GM12878 (cell line): ENCODE measurements around the gene UXS1. TPM values are rescaled to one million over a fixed set of nuclear protein-coding genes. Genes with fewer than 3 reads are reported as not detected.

Experiments used
- ATAC-seq: fragments of 200-7000 bp; cut with Tn5 transposase; 3 replicates; pipeline ENCODE4 v1.9.1; 2020; ENCODE audit warnings: mild to moderate bottlenecking, moderate library complexity
- BruUV-seq: library from RNA; stranded (reverse); fragments of 400-500 nt; replicated peaks from 2 replicates; lab custom pipeline; 2021; lab: Mats Ljungman, UMichigan
- CTCF ChIA-PET: fragments of 300-600 bp; sonication (Branson Sonifier 250); formaldehyde crosslinking; extraction: SDS; loops from one replicate; lab custom pipeline; 2021; ENCODE audit warnings: inconsistent platforms; lab: Yijun Ruan, JAX
- POLR2A ChIA-PET: fragments of 350-600 bp; formaldehyde crosslinking; extraction: SDS; loops from one replicate; lab custom pipeline; 2021; ENCODE audit warnings: inconsistent platforms; lab: Charles Lee
- RAD21 ChIA-PET: fragments of 300-600 bp; sonication (Branson Sonifier 250); formaldehyde crosslinking; loops from one replicate; lab custom pipeline; 2023; ENCODE audit warnings: antibody characterized with exemption; ENCODE audit not compliant: unreplicated experiment; lab: Charles Lee
- SMC1A ChIA-PET: fragments of 300-600 bp; sonication (Branson Sonifier 250); formaldehyde crosslinking; loops from one replicate; lab custom pipeline; 2023; ENCODE audit not compliant: unreplicated experiment, uncharacterized antibody; lab: Charles Lee
- DNase-seq: peaks from one replicate; pipeline ENCODE4 v3.0.0-alpha.2; 2011; ENCODE audit warnings: low read depth, low spot score
- FAIRE-seq: peaks from 3 replicates; lab custom pipeline; 2011; peaks lifted over from hg19 to GRCh38; lab: Jason Lieb, UNC
- H2AFZ ChIP-seq: 2 replicates; pipeline ENCODE4 v1.6.0; 2011; ENCODE audit warnings: low read depth, low read length, control low read depth; ENCODE audit not compliant: control insufficient read depth
- H3K27ac ChIP-seq: 2 replicates; pipeline ENCODE4 v1.5.1; 2011; ENCODE audit warnings: control low read depth; ENCODE audit not compliant: control insufficient read depth, insufficient read depth
- H3K27me3 ChIP-seq, 2 experiments: replicated peaks in 1 of 2; 2 replicates each; pipeline versions ENCODE4 v1.6.0 to v1.6.1; 2011; ENCODE audit warnings: low read length in 1 of 2; ENCODE audit not compliant: control insufficient read depth in 2 of 2, insufficient read depth in 2 of 2
- H3K36me3 ChIP-seq, 2 experiments: 2 replicates each; pipeline ENCODE4 v1.5.1; 2011; ENCODE audit warnings: low read length in 1 of 2; ENCODE audit not compliant: control insufficient read depth in 2 of 2, insufficient read depth in 2 of 2
- H3K4me1 ChIP-seq: 2 replicates; pipeline ENCODE4 v1.6.1; 2011; ENCODE audit warnings: mild to moderate bottlenecking, low read length, moderate library complexity, mixed read lengths; ENCODE audit not compliant: control insufficient read depth, insufficient read depth
- H3K4me2 ChIP-seq: 2 replicates; pipeline ENCODE4 v1.6.0; 2011; ENCODE audit warnings: control low read depth; ENCODE audit not compliant: control insufficient read depth, insufficient read depth
- H3K4me3 ChIP-seq: fragments of 200-600 bp; sonication (generic); 2 replicates; pipeline ENCODE4 v1.5.1; 2016
- H3K79me2 ChIP-seq: 2 replicates; pipeline ENCODE4 v1.6.0; 2011; ENCODE audit warnings: low read length; ENCODE audit not compliant: control insufficient read depth, insufficient read depth
- H3K9ac ChIP-seq: 2 replicates; pipeline ENCODE4 v1.8.0; 2011; ENCODE audit warnings: low read length, control low read depth, mixed read lengths; ENCODE audit not compliant: control insufficient read depth, insufficient read depth
- H3K9me3 ChIP-seq: replicated peaks from 3 replicates; pipeline ENCODE4 v1.5.1; 2011; ENCODE audit warnings: mild to moderate bottlenecking, low read length; ENCODE audit not compliant: control insufficient read depth, insufficient read depth
- H4K20me1 ChIP-seq: 2 replicates; pipeline ENCODE4 v1.6.0; 2011; ENCODE audit not compliant: control insufficient read depth, insufficient read depth
- CEBPZ ChIP-seq: fragments of 150-350 bp; IDR thresholded peaks from 2 replicates; pipeline ENCODE4 v1.6.1; 2016; ENCODE audit warnings: low read depth, low read length
- E4F1 ChIP-seq: fragments of 450-650 bp; IDR thresholded peaks from 2 replicates; pipeline ENCODE4 v1.6.1; 2018; ENCODE audit warnings: borderline replicate concordance, mild to moderate bottlenecking; ENCODE audit not compliant: partially characterized antibody
- NBN ChIP-seq: fragments of 450-650 bp; IDR thresholded peaks from 2 replicates; pipeline ENCODE4 v1.6.1; 2016
- POU2F2 ChIP-seq: IDR thresholded peaks from 3 replicates; pipeline ENCODE4 v1.6.1; 2011; ENCODE audit warnings: low read depth, mild to moderate bottlenecking, low read length, borderline replicate concordance
- PRDM15 ChIP-seq: fragments of 450-650 bp; formaldehyde crosslinking; IDR thresholded peaks from 2 replicates; pipeline ENCODE4 v1.4.0; 2020; ENCODE audit warnings: mild to moderate bottlenecking, moderate library complexity
- ZNF207 ChIP-seq: fragments of 450-650 bp; IDR thresholded peaks from 2 replicates; pipeline ENCODE4 v1.6.1; 2014; ENCODE audit warnings: antibody characterized with exemption, mild to moderate bottlenecking, borderline replicate concordance
- ZZZ3 ChIP-seq: IDR thresholded peaks from 2 replicates; pipeline ENCODE4 v1.6.1; 2011; ENCODE audit warnings: low read depth; ENCODE audit not compliant: control insufficient read depth, insufficient read length
- WGBS: methylation state at CpG from one replicate; pipeline ENCODE4 v1.1.6; 2016; ENCODE audit warnings: low lambda C conversion rate; ENCODE audit not compliant: insufficient replicate concordance, insufficient coverage; ENCODE audit errors: missing lambda C conversion rate; 5-methylcytosine and 5-hydroxymethylcytosine counted together
- in situ Hi-C: fragments of 300-500 bp; cut with MboI; formaldehyde crosslinking; loops from 9 replicates; pipeline ENCODE4 v1.14.3; 2018; ENCODE audit warnings: mixed read lengths
- intact Hi-C: fragments of 100-400 bp; cut with micrococcal nuclease; formaldehyde crosslinking; loops from one replicate; pipeline ENCODE4 v1.14.2; 2022; ENCODE audit not compliant: unreplicated experiment
- polyA plus RNA-seq, 11 experiments: library from polyadenylated mRNA; depleted of rRNA in 4 of 11; unstranded in 6 of 11; stranded (reverse) in 5 of 11; fragments of >200 nt; fragmentation: Nextera tagmentation in 4 of 11; fragmentation: Illumina TruSeq in 1 of 11; extraction: Ambion mirVana in 4 of 11; extraction: Trizol in 1 of 11; gene quantifications; 1 replicate in 1 of 11; 2 replicates in 10 of 11; pipeline versions ENCODE4 v1.2.1 to v1.2.3, GENCODE V29; 2011 to 2016; ENCODE audit warnings: inconsistent platforms in 2 of 11, missing spikeins in 2 of 11, low read depth in 1 of 11
- total RNA-seq, 4 experiments: library from RNA; depleted of rRNA in 3 of 4; stranded (reverse); fragments of >200 nt in 3 of 4; fragmentation: Illumina TruSeq in 1 of 4; extraction: Trizol in 1 of 4; gene quantifications; 2 replicates each; pipeline versions ENCODE4 v1.2.1 to v1.2.3, GENCODE V29; 2013 to 2021

Gene UXS1
- total and polyA plus RNA-seq, 10 of the 15 experiments (the other 5 are each of a cell fraction or from before 2014, with no cell fraction given) = 6.0 to 25.4 (median 24.0) TPM

GRCh38 chr2:106208399-106208798, 14.3 kb upstream of the UXS1 start:
- no peak overlapping the region for H3K4me3 ChIP-seq
- TF ChIP-seq ZZZ3 = no peak
- no peak for TF ChIP-seq ZNF207
- no peak for TF ChIP-seq POU2F2
- TF ChIP-seq E4F1 = no peak
- no peaks in the 10 kb centered on the region; a peak in 1 of 4 replicates for H3K27me3 ChIP-seq
- H3K9me3 ChIP-seq = no peaks in the 10 kb centered on the region
- ATAC-seq (no peak), DNase-seq (no peak), FAIRE-seq (no peak)
- BruUV-seq = no TSS peak
- ChIA-PET SMC1A (no interaction called here), CTCF (interaction anchor here (0.8 kb wide), 1 partner anchor 99 kb away, joined by 3 read pairs; no protein-coding TSS in a partner anchor), POLR2A (no interaction called here), RAD21 (no interaction called here)
- H3K4me2 ChIP-seq = no peak overlapping the region
- no peak overlapping the region for H2AFZ ChIP-seq
- H3K9ac ChIP-seq = no peak overlapping the region
- WGBS = 0% methylated on average over 1 of the region's 1 CpG
- intact Hi-C loops = no loop called here
- H4K20me1 ChIP-seq = no peaks in the 10 kb centered on the region
- no peaks in the 10 kb centered on the region for H3K4me1 ChIP-seq
- H3K27ac ChIP-seq = no peak overlapping the region
- in situ Hi-C loops = no loop called here
- H3K36me3 ChIP-seq = no peaks in the 10 kb centered on the region
- H3K79me2 ChIP-seq = no peaks in the 10 kb centered on the region

GRCh38 chr2:106207246-106207645, 13.1 kb upstream of the UXS1 start:
- CTCF ChIA-PET = no interaction called here
- H3K4me2 ChIP-seq = no peak overlapping the region
- no peaks in the 10 kb centered on the region for H3K36me3 ChIP-seq
- in situ Hi-C loops = no loop called here
- H2AFZ ChIP-seq = no peak overlapping the region
- 7% methylated on average over 2 of the region's 2 CpGs for WGBS
- no peak for FAIRE-seq
- no peak overlapping the region for H3K9ac ChIP-seq
- BruUV-seq = no TSS peak
- H3K4me3 ChIP-seq = no peak overlapping the region
- no peaks in the 10 kb centered on the region for H4K20me1 ChIP-seq
- RAD21 ChIA-PET = no interaction called here
- no peaks in the 10 kb centered on the region; a peak in 1 of 4 replicates for H3K27me3 ChIP-seq
- POLR2A ChIA-PET = no interaction called here
- H3K9me3 ChIP-seq = no peaks in the 10 kb centered on the region
- intact Hi-C loops = no loop called here
- DNase-seq = no peak
- H3K4me1 ChIP-seq = no peaks in the 10 kb centered on the region
- no peak for ATAC-seq
- SMC1A ChIA-PET = no interaction called here
- no peaks in the 10 kb centered on the region for H3K79me2 ChIP-seq
- no peak overlapping the region for H3K27ac ChIP-seq
- no peak for TF ChIP-seq NBN
- no peak for TF ChIP-seq PRDM15
- no peak for TF ChIP-seq CEBPZ
